HG02938 (cell line): ENCODE results near the gene OR7A17.

Experiments
- ATAC-seq: cut with Tn5 transposase; IDR thresholded peaks from one replicate; pipeline ENCODE4 v1.9.1; 2021; ENCODE audit warnings: mild to moderate bottlenecking, moderate library complexity; ENCODE audit not compliant: unreplicated experiment

The OR7A17 gene

GRCh38 chr19:14886032-14886431 lies at the start of gene OR7A17:
TSS of gene OR7A17 (minus strand) at chr19:14886132. CDS start at chr19:14881355, 4,777 bp downstream.
- ATAC-seq, result no peak

- no peak for ATAC-seq
Measured at GRCh38 chr19:14933506-14933905, 47.6 kb upstream of the OR7A17 start.

GRCh38 chr19:14916848-14917247 lies 30.9 kb upstream of the OR7A17 start:
- ATAC-seq, result no peak

GRCh38 chr19:14915116-14915515 lies 29.2 kb upstream of the OR7A17 start:
- ATAC-seq, result no peak

GRCh38 chr19:14906711-14907110 lies 20.8 kb upstream of the OR7A17 start:
- ATAC-seq, result no peak

- ATAC-seq, result no peak
Measured at GRCh38 chr19:14901675-14902260, 15.8 kb upstream of the OR7A17 start.

- ATAC-seq, result no peak
Measured at GRCh38 chr19:14890643-14891379, 4.9 kb upstream of the OR7A17 start.

- no peak for ATAC-seq
Measured at GRCh38 chr19:14889994-14890642, 4.2 kb upstream of the OR7A17 start.

GRCh38 chr19:14871619-14872230 lies 14.2 kb downstream of the OR7A17 start:
- ATAC-seq, result no peak

GRCh38 chr19:14868497-14868896 lies 17.4 kb downstream of the OR7A17 start:
- ATAC-seq, result no peak

- no peak for ATAC-seq
Measured at GRCh38 chr19:14848822-14849221, 37.1 kb downstream of the OR7A17 start, which contains the start of gene OR7A10. TSS of gene OR7A10 (minus strand) at chr19:14848922. CDS start at chr19:14841877, 7,045 bp downstream.

GRCh38 chr19:14843578-14843977 lies 42.4 kb downstream of the OR7A17 start:
- ATAC-seq, result no peak

- ATAC-seq, result no peak
Measured at GRCh38 chr19:14843169-14843568, 42.8 kb downstream of the OR7A17 start.

- ATAC-seq, result no peak
Measured at GRCh38 chr19:14840206-14840605, 45.7 kb downstream of the OR7A17 start.

GRCh38 chr19:14837391-14837790 lies 48.5 kb downstream of the OR7A17 start:
- ATAC-seq, result no peak

GRCh38 chr19:14835011-14835410 lies 50.9 kb downstream of the OR7A17 start, which contains the start of the genes OR7A5 and OR7C1:
TSS of gene OR7A5 (minus strand) at chr19:14835185. CDS start at chr19:14828241, 6,944 bp downstream.
TSS of gene OR7C1 (minus strand) at chr19:14835185. CDS start at chr19:14800136, 35,049 bp downstream.
- no peak for ATAC-seq

GRCh38 chr19:14830702-14831101 lies 55.2 kb downstream of the OR7A17 start:
- no peak for ATAC-seq
